Endothelial cell of hepatic sinusoid (primary cell): Measurements from ENCODE around the gene MT4.

ENCODE experiments used
- in situ Hi-C: cut with HindIII; loops from 2 replicates; pipeline ENCODE4 v1.10.0; 2017; ENCODE audit warnings: low sequenced_read_pairs

MT4 gene

DNA sequence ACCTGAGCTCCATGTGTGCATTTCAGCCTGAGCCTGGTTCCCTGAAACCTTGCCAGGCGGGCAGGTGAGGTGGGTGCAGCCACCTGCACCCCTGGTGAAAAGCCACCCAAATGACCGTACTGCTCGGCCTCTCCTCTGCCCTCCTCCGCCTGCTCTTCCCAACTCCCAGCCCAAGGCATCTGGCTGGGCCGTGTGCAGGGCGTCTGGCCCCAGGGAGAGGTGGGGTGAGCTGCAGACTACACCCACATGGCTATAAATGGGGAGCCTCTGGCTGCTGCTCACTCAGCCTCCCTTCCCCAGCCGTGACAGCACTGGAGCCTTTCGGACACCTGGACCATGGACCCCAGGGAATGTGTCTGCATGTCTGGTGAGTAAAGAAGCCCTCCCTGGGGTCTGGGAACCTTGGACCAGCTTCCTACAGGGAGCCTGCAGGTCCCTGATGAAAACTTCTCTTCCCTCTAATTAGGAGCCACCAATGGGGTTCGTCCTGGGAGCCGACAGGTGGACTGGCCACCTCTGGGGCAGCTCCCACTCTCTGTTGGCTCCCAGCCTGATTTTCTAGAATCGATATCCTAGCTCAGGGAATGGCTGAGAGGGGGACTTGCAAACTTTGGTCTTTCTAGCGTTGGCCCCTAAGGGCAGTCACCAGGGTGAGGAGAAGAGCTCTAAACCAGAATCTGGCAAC, at the start of gene MT4:
Gene MT4, plus strand, starts transcription at position 281 of the 685 bp plus-strand sequence. Its CDS starts 56 bp downstream, at position 337.
- in situ Hi-C loops, result loop anchor here (5.0 kb wide), 1 partner anchor 87 kb away; the partner anchor contains the start of gene MT1B

DNA sequence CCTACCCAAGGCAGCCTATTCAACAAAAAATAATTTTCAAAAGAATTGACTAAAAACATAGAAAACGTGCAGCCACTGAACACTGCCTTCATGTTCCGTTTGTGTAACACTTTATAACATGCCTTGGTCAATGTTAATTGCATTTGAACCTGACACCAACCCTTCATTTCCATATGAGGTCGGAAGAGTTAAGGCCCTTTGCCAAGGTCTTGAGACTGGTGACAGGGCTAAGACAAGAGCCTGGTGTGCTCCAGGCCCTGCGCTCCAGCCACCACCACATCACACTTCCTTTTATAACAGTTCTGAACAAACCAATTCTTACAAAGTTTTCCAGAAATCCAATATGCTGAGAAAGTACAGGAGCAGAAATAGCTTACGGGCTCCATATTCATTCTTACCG, 49.2 kb upstream of the MT4 start:
- in situ Hi-C loops, result no loop called here

DNA sequence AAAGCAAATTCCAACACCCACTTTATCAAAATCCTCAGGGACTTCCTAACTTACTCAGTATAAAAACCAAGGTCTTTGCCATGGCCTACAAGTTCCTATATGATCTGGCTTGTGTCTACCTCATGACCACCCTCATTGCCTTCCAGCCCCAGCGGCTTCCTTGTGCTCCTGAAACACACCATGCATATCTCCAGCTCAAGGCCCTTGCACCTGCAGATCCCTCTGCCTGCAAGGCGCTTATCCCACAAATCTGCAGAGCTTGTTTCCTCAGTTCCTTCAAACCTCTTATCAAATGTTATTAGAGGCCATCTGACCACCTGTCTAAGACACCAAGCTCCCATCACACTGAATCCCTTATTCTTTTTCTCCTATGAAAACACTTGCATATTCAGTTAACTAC, 47.7 kb upstream of the MT4 start:
- in situ Hi-C loops, result no loop called here

DNA sequence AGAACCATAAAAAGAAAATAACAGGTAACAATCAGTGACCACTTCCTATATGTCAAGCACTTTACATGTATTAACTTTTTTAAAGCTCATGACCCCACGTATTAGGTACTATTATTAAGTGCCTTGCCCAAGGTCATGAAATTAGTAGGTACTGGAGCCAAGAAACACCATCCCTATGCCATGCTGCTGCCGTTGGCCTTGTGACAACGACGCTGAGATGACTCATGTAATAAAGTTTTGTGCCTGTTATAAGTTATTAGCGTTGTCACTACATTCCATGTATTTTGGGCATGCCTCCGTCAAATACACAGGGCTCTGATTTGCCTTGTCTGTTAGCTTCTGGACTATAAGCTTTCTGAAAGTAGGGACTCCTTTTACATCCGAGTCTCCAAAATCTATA, 46.4 kb upstream of the MT4 start:
- in situ Hi-C loops, result no loop called here

DNA sequence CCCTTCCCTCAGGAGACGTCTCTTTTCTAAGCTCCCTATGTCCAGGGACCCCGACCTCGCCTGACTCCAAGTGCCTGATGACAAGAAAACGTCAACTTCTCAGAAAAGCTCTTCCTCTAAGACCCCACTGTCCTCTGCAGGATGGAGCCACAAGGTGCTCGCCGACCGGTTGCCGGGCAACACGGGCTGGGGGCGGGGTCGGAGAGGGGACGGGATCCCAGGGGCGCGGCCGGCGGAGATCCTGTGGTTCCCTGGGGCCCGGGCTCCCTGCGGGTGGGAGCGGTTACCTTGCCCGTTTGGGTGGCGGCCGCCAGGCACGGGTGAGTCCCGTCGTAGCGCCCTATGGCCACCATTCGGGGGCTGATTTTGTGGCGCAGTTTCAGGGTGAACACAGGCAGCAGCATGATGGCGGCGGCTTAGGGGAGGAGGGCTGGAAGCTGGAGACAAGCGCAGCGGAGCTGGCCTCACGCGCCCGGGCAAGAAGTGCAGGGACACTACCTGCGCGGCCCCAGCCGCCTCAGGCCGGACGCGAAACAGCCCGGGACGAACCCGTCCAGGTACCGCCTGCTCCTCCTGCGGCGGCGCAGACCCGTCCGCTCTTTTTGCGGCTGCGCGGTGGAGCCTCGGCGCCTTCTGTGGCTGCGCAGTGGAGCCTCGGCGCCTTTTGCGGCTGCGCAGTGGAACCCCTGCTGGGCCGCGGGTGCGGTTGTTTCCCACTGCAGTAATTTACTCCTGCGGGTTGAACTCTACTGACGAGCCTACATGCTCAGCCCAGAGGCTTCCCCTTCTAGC, 45.2 kb upstream of the MT4 start, which contains the start of gene BBS2:
Gene BBS2, minus strand, starts transcription at position 566 of the 792 bp plus-strand sequence. Its CDS starts 162 bp downstream, at position 404.
- in situ Hi-C loops, result no loop called here

DNA sequence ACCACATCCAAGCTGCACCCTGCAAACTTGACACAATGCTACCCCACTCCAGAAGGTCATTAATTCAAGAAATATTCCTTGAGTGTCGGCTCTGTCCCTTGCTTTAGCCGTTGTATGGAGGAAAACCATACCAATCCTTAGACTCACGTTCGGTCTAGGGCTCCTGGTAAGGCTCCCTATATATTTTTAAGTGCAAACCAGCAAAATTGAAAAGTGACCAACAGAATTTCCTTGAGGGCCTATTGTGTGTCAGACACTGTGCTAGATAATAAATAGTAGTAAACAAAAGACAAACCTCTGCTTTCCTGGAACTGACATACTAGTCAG, 44.7 kb upstream of the MT4 start:
- in situ Hi-C loops, result no loop called here

DNA sequence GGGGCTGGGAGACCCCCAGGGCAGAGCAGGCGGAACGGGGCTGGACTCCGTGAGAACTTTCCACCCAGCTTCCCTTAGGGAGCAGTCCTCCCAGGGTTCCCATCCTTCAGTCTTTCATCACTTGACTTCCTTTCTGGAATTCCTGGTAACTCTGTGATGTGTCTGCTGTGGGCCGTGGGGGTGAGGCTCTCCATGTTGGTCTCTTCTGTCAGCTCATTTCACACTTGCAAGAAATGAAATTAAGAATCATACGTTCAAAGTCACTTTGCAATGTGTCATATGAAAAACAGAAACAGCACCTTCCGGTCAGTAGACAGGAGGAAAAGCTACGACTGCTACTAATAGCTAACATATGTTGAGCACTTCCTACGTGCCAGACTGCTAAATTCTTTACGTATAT, 39.6 kb upstream of the MT4 start:
- in situ Hi-C loops, result loop anchor here (5.0 kb wide), 1 partner anchor 63 kb away; no protein-coding TSS in a partner anchor

DNA sequence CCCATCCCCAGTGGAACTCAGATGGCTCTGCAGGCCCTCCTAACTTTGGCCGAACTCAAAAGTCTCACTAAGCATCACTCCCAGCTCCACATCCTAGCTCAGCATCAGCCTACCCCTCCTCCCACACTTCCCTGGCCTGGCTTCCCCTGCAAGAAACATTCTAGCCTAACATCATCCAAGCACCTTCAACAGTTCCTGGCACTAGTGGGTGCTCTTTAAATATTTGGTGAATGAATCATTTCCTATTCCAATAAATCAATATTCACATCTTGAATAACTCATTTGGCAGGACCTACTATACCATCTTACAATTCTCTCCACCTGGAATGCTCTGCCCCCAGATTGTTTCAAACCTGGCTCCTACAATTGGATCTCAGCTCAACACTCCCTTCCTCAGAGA, 34.0 kb upstream of the MT4 start:
- in situ Hi-C loops, result no loop called here

DNA sequence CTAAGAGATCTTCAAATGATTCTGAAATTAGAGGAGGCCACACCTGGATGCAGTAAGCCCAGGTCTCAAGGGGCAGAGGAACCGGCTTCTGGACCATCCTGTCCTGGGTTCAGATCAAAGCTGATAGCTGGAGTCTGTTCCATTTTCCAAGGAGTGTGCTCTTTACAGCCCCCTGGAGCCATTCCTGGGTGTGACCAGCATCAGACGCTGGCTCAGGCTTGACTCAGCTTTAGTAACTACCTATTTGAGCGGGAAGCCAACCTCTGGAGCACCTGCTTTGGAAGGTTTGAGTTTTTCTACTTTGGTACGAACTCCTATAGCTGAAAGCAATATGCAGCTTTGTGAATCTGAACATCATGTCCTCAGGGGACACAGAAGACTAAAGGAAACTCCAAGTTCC, 32.2 kb upstream of the MT4 start:
- in situ Hi-C loops, result no loop called here

DNA sequence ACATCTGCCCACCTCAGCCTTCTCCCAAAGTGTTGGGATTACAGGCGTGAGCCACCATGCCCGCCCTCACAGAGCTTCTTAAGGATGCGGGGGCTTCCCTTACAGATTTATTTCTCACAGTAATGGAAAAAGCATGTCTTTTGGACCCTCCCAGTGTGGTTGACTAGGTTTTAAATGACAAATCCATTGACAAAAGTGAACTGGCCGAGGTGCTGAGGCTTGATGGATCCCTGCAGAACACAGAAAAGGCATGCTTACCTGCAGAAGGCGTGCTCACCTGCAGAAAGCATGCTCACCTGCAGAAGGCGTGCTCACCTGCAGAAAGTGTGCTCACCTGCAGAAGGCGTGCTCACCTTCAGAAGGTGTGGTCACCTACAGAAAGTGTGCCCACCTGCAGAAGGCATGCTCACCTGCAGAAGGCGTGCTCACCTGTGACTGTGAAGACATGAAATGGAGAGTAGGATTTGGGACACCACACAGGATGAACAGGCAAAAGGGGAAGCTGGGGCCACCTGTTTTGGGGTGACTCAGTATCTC, 30.0 kb upstream of the MT4 start:
- in situ Hi-C loops, result no loop called here

DNA sequence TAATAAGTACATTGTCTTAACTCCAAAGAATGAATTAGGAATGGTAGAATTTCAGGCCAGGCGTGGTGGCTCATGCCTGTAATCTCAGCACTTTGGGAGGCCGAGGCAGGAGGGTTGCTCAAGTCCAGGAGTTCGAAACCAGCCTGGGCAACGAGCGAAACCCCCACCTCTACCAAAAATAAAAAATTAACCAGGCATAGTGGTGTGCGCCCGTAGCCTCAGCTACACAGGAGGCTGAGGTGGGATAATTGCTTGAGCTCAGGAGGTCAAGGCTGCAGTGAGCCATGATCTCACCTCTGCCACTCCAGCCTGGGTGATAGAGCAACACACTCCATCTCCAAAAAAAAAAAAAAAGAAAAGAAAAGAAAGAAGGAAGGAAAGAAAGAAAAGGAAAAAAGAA, 26.5 kb upstream of the MT4 start:
- in situ Hi-C loops, result no loop called here

DNA sequence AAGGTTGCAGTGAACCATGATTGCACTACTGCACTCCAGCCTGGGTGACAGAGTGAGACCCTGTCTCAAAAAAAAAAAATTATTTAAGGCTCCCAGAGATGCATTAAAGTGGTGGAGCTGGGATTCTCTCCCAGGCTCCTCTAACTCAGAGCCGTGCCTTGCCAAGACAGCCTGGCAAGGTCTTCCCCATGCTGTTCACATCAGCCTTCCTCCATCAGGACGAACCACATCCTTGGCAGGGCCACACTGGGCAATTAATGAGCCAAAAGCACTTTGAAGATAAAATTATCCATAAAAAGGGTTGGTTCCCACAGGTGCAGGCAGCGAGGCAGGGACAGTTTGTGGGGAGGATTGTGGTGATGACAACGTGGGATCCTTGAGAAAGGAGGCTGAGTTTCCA, 25.2 kb upstream of the MT4 start:
- in situ Hi-C loops, result no loop called here

DNA sequence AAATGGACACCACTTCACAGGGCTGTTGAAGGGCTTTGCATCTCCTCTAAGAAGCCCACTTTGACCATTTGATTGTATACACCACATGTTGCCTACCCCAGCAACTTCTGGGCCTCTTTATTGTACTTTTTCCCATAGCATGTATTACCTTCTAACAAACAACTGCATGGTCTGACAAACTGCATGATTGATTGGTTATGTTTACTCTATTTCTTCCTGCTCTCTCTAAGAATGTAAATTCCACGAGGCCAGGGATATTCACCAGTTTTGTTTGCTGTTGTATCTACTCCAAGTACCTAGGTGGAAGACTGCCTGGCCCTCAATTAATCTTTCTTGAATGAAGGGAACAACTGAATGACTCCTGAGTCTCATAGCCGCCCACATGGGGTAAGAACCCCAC, 22.8 kb upstream of the MT4 start:
- in situ Hi-C loops, result no loop called here

DNA sequence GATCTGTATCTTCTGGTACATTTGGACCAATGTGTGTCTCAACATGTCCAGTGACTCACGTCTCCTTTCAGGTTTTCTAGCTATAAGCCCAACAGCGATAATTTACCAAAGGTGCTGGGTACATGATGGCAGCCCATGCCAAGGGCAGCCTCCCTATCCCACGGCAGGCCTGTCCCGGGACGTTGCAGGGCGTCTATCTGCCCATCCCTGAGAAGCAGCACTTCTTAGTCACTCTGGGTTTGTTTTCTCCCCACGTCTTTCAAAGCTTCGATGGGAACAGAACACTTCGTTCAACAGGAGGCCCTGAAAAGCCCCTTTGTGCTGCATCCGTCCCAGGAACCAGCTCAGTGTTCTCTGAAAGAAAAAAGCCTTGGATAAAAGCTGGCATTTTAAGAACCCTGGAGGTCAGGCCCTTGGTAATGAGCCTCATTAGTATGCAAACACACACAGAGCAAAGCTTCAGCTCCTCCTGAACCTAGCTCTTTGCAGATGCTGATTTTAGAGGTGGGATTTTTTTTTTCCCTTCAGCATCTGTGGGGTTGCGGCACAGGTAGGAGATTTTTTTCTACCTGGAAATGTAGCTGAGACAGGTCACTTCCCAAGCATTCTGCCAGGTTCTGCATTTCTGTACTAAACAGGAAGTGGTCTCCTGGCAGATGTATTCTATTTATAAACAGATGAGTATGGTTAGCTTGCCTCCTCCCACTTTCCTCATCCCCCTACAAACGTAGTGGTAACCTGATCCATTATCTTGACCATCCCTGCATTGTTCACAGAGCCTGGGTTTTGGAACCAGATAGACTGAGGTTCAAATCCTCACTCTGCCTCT, 17.5 kb upstream of the MT4 start:
- in situ Hi-C loops, result loop anchor here (5.0 kb wide), 1 partner anchor 65 kb away; no protein-coding TSS in a partner anchor

DNA sequence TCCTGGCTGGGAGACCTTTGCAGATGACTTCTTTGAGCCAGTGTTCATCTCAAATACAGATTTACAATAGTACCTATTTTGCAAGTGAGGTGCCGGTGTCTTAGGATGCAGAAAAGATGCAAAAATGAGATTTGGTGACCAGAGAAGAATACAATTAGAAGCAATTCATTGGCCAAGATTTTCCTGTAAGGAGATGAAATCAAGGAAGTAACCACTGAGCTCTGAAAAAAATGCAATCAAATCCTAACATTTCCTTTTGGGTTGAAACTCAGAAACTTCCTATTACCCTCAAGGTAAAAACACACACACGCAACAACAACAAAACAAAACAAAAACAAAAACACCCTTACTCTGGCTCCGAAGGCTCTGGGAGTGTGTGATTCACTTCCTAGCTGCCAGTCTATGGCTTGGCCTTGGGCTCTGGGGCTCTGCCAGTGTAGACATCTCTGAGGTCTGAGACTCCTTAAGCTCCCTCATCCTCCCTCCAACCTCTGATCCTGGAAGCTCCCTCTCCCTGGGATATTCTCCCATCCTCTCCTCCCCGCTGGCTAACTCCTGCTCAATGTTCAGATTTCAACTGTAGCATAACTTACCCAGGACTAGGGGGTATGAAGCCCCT, 16.8 kb upstream of the MT4 start:
- in situ Hi-C loops, result loop anchor here (5.0 kb wide), 1 partner anchor 66 kb away; no protein-coding TSS in a partner anchor

DNA sequence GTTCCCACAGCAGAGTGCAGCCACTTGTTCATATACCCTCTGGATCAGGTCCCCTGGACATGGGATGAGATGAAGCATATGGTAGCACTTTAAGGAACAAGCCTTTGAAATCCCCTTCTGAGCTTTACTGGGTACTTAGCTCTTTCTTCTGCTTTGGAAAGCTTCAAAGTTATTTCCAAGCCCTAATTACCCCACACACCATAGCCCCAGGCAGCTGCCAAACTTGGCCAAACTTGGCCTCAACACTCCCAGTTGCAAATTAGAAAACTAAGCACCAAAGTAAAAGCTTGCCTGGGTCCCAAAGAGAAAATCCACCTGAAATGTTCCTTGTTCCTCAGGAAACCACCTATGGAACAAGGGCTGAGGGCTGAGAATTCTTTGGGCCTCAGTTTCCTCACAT, 15.7 kb upstream of the MT4 start:
- in situ Hi-C loops, result loop anchor here (5.0 kb wide), 1 partner anchor 67 kb away; no protein-coding TSS in a partner anchor

DNA sequence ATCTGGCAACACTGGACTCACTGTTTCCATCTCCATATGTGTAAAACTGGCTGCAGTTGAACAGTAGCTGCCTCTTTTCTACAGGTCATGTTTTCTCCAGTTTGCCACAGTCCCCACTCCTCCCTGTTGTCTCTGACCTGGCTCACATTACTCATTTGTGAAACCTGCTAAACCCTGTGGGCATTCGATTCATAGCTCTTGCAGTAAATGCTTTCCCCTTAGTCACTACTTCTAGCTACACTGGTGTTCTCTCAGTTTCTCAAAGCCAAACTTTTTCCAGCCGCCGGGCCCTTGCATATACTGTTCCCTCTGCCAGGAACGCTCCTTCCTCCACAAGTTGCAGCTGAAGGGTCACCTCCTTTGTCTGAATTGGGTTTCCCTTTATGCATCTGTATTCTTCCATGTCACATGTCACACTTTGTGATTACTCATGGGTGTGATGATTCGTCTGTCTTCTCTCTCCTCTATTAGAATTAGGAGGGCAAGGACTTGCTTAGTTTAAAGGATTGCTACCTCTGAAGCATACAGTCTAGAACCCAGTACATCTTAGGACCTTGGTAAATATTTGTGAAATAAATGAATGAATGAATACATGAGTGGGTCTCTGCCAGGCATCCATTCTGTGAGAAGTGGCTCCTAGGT, 15.0 kb upstream of the MT4 start:
- in situ Hi-C loops, result loop anchor here (5.0 kb wide), 1 partner anchor 68 kb away; no protein-coding TSS in a partner anchor

DNA sequence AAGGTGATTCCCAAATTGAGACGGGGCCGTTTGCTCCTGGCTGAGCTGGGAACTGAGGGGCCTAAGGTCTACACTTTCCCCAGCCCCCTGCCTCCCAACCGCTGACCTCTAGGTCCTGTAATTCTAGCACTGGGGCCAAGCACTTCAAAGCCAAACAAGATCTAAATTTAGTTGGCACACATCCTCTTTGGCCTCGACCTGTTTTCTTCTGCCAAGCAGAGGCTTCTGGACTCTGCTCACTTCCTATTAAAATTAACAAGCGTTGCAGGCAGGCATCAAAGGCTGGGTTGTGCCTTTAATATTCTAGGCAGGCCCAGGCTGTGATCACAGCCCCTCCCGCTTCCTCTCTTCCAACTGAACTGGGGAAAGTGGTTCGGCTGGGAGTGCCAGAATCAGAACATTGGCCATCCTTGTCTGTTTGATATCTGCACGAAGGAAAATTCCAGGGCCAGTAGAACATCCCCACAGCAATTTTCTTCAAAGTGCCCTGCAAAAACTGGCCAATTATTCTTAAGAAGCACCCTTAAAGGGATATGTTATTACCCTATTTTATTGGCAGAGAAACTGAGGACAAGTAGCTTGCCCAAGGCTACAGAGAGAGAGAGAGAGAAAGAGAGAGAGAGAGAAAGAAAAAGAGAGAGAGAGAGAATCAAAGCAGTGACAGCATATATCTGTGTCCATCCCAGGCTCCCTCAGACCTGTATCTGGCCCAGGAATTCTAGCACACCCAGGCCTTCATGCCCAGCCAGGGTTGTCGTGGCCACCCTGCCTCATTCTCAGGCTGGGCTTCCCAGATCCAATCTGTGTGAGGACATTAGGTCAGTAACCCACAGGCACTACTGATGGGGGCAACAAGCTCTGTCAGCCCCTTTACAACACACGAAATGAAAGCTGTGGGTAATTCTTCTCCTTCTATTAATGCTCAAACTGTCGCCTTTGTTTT, 12.8 kb upstream of the MT4 start:
- in situ Hi-C loops, result no loop called here

DNA sequence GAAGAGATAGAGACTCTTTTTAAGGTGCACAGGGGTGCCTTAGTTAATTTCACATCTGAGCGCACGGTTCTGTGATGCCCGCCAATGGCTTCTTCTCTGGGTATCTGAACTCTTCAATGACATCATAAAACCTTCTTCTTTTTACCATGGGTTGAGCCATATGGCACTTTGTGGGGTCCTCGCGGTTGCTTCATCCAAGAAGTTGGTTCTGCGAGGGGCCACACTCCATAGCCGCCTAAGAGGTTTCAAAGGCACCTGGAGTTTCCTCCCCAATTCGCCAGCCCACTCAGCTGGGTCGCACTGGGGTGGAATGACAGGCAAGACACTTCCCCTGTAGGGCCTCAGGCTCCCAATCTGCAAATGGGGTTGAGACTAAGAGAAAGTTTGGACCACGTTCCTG, 10.4 kb upstream of the MT4 start:
- in situ Hi-C loops, result no loop called here
